ENCODE results near the gene CFAP45. TPM values are rescaled to one million over a fixed set of nuclear protein-coding genes. Genes with fewer than 3 reads are reported as not detected.

Gene CFAP45
- total RNA-seq, 6 experiments from 2014 or later, result 0.94 to 2.5 (median 1.2) TPM

GRCh38 chr1:159826441-159827101 is 73.4 kb downstream of the CFAP45 start, which contains the start of gene SLAMF8:
Gene SLAMF8 (plus strand): TSS chr1:159826873. CDS start chr1:159826899, 26 bp downstream.
- peaks cover 16% of the 10 kb centered on the region for H3K27me3 Mint-ChIP-seq (ENCODE audit: insufficient read depth)
- peak within 1 kb of the TSS; percentile 18; the same call in 1 of the 2 replicates for H3K27ac Mint-ChIP-seq
- no peaks in the 10 kb centered on the region for H3K9me3 Mint-ChIP-seq
- H3K4me3 Mint-ChIP-seq, result no peak within 1 kb of the TSS
- no peaks in the 10 kb centered on the region for H3K36me3 Mint-ChIP-seq (ENCODE audit: low read depth)
- no peak for DNase-seq
- H3K4me1 Mint-ChIP-seq (ENCODE audit: low read depth), result peaks cover 75% of the 10 kb centered on the region
- TF ChIP-seq CTCF (IDR thresholded peaks at IDR 0.05), result no peak

- no peak for TF ChIP-seq CTCF (IDR thresholded peaks at IDR 0.05)
- Mint-ChIP-seq H3K27ac (no peak overlapping the region), H3K36me3 (ENCODE audit: low read depth) (no peaks in the 10 kb centered on the region), H3K4me3 (no peak overlapping the region), H3K4me1 (ENCODE audit: low read depth) (peaks cover 73% of the 10 kb centered on the region), H3K9me3 (no peaks in the 10 kb centered on the region), H3K27me3 (ENCODE audit: insufficient read depth) (peaks cover 16% of the 10 kb centered on the region)
- DNase-seq, result no peak
Measured at GRCh38 chr1:159825564-159825963, 74.4 kb downstream of the CFAP45 start.

- H3K36me3 Mint-ChIP-seq (ENCODE audit: low read depth), result no peaks in the 10 kb centered on the region
- H3K4me1 Mint-ChIP-seq (ENCODE audit: low read depth), result peaks cover 55% of the 10 kb centered on the region
- no peak for DNase-seq
- no peak overlapping the region for H3K4me3 Mint-ChIP-seq
- H3K27me3 Mint-ChIP-seq (ENCODE audit: insufficient read depth), result peaks cover 16% of the 10 kb centered on the region
- no peaks in the 10 kb centered on the region for H3K9me3 Mint-ChIP-seq
- TF ChIP-seq CTCF (IDR thresholded peaks at IDR 0.05), result no peak
- no peak overlapping the region for H3K27ac Mint-ChIP-seq
Measured at GRCh38 chr1:159823406-159823805, 76.6 kb downstream of the CFAP45 start.

Small RNAs within 50 kb of the gene (microRNA-seq; reads per million reads assigned to microRNA genes)
- gene MIR4259, result not detected

Other genes starting within 250 kb of the CFAP45 start
- not detected for gene CRP, start 185.6 kb downstream of the CFAP45 start, total RNA-seq (2021; fragmentation: NEBNext Ultra II Directional; extraction: Animal tissue kit (Norgen Biotek cat#: 25700))
- 10 to 100 TPM; 23.3 to 26.3 (median 23.5) TPM for gene DUSP23, start 119.2 kb downstream of the CFAP45 start, total RNA-seq (2021; fragmentation: NEBNext Ultra II Directional; extraction: Animal tissue kit (Norgen Biotek cat#: 25700))
- gene FCRL6, start 97.8 kb downstream of the CFAP45 start, total RNA-seq (2021; fragmentation: NEBNext Ultra II Directional; extraction: Animal tissue kit (Norgen Biotek cat#: 25700)), result not detected
- gene SLAMF8, start 73.3 kb downstream of the CFAP45 start, total RNA-seq (2021; fragmentation: NEBNext Ultra II Directional; extraction: Animal tissue kit (Norgen Biotek cat#: 25700)), result under 1 TPM; 0.09 to 0.99 (median 0.40) TPM
- gene VSIG8, start 37.5 kb downstream of the CFAP45 start, total RNA-seq (2021; fragmentation: NEBNext Ultra II Directional; extraction: Animal tissue kit (Norgen Biotek cat#: 25700)), result not detected
- 100 to 1,000 TPM; 560 to 914 (median 815) TPM for gene TAGLN2, start 25.3 kb upstream of the CFAP45 start, total RNA-seq (2021; fragmentation: NEBNext Ultra II Directional; extraction: Animal tissue kit (Norgen Biotek cat#: 25700))
- gene IGSF9, start 45.4 kb upstream of the CFAP45 start, total RNA-seq (2021; fragmentation: NEBNext Ultra II Directional; extraction: Animal tissue kit (Norgen Biotek cat#: 25700)), result not detected
- under 1 TPM in 3 of 6 experiments, not detected in 3; 0.41 to 0.51 (median 0.46) TPM for gene SLAMF9, start 54.1 kb upstream of the CFAP45 start, total RNA-seq (2021; fragmentation: NEBNext Ultra II Directional; extraction: Animal tissue kit (Norgen Biotek cat#: 25700))
- 1 to 10 TPM; 6.7 to 8.4 (median 7.7) TPM for gene PIGM, start 131.8 kb upstream of the CFAP45 start, total RNA-seq (2021; fragmentation: NEBNext Ultra II Directional; extraction: Animal tissue kit (Norgen Biotek cat#: 25700))
- gene KCNJ10, start 170.0 kb upstream of the CFAP45 start, total RNA-seq (2021; fragmentation: NEBNext Ultra II Directional; extraction: Animal tissue kit (Norgen Biotek cat#: 25700)), result not detected
- not detected for gene KCNJ9, start 181.4 kb upstream of the CFAP45 start, total RNA-seq (2021; fragmentation: NEBNext Ultra II Directional; extraction: Animal tissue kit (Norgen Biotek cat#: 25700))
- 10 to 100 TPM in 5 of 6 experiments, 1 to 10 TPM in 1; 9.6 to 12.9 (median 11.2) TPM for gene IGSF8, start 198.5 kb upstream of the CFAP45 start, total RNA-seq (2021; fragmentation: NEBNext Ultra II Directional; extraction: Animal tissue kit (Norgen Biotek cat#: 25700))
- under 1 TPM in 5 of 6 experiments, not detected in 1; 0.09 to 0.17 (median 0.14) TPM for gene ATP1A2, start 215.6 kb upstream of the CFAP45 start, total RNA-seq (2021; fragmentation: NEBNext Ultra II Directional; extraction: Animal tissue kit (Norgen Biotek cat#: 25700))